ENCODE measurements around the gene PIK3R5. TPM values are rescaled to one million over a fixed set of nuclear protein-coding genes. Genes with fewer than 3 reads are reported as not detected.

Gene PIK3R5
- total RNA-seq (2021; ENCODE audit: unreplicated experiment) (2.5 TPM), Bru-seq, nascent RNA (percentile 12 among the genes with signal in this experiment), BruChase-seq, experiment 1, labeled RNA remaining after a 6-hour chase (percentile 6 among the genes with signal in this experiment), BruChase-seq, experiment 2, labeled RNA remaining after a 2-hour chase (percentile 15 among the genes with signal in this experiment)
- 0.78 and 0.99 TPM in 2 replicates for polyA plus RNA-seq (2012)
- long read RNA-seq, partial matches to known transcripts: 0 of 3 reads
- long read RNA-seq, other reads (novel, unspliced or antisense): 2 of 3 reads

- TF ChIP-seq EZH2phosphoT487 (IDR thresholded peaks at IDR 0.05; ENCODE audit: borderline replicate concordance): no peak
- no peak for TF ChIP-seq ELF1 (IDR thresholded peaks at IDR 0.05; ENCODE audit: borderline replicate concordance, low read depth)
- no peak for TF ChIP-seq SRF (IDR thresholded peaks at IDR 0.05; ENCODE audit: low read depth)
- TF ChIP-seq, protein P1, sequence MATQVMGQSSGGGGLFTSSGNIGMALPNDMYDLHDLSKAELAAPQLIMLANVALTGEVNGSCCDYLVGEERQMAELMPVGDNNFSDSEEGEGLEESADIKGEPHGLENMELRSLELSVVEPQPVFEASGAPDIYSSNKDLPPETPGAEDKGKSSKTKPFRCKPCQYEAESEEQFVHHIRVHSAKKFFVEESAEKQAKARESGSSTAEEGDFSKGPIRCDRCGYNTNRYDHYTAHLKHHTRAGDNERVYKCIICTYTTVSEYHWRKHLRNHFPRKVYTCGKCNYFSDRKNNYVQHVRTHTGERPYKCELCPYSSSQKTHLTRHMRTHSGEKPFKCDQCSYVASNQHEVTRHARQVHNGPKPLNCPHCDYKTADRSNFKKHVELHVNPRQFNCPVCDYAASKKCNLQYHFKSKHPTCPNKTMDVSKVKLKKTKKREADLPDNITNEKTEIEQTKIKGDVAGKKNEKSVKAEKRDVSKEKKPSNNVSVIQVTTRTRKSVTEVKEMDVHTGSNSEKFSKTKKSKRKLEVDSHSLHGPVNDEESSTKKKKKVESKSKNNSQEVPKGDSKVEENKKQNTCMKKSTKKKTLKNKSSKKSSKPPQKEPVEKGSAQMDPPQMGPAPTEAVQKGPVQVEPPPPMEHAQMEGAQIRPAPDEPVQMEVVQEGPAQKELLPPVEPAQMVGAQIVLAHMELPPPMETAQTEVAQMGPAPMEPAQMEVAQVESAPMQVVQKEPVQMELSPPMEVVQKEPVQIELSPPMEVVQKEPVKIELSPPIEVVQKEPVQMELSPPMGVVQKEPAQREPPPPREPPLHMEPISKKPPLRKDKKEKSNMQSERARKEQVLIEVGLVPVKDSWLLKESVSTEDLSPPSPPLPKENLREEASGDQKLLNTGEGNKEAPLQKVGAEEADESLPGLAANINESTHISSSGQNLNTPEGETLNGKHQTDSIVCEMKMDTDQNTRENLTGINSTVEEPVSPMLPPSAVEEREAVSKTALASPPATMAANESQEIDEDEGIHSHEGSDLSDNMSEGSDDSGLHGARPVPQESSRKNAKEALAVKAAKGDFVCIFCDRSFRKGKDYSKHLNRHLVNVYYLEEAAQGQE (IDR thresholded peaks at IDR 0.05; ENCODE audit: low read depth): no peak
- no peak for TF ChIP-seq YY1 (IDR thresholded peaks at IDR 0.05; ENCODE audit: extremely low read depth, insufficient replicate concordance, low read depth, low read length)
- TF ChIP-seq EGR1 (IDR thresholded peaks at IDR 0.05; ENCODE audit: low read depth): no peak
- no peak for TF ChIP-seq ZFX (IDR thresholded peaks at IDR 0.05)
- TF ChIP-seq SIN3A (IDR thresholded peaks at IDR 0.05; ENCODE audit: low read depth): no peak
- no peak for TF ChIP-seq POLR2AphosphoS5 (IDR thresholded peaks at IDR 0.05; ENCODE audit: low read depth, low read length)
- TF ChIP-seq CBX3 (IDR thresholded peaks at IDR 0.05; ENCODE audit: low read depth): no peak
- no peak for TF ChIP-seq CTCF (IDR thresholded peaks at IDR 0.05 in 2 of 3, conservative IDR thresholded peaks at IDR 0.05 in 1 of 3; ENCODE audit: borderline replicate concordance in 1 of 3, insufficient read depth in 1 of 3, low read depth in 2 of 3, low read length in 2 of 3)
- TF ChIP-seq POLR2A (IDR thresholded peaks at IDR 0.05; ENCODE audit: borderline replicate concordance, extremely low read depth, insufficient read depth, insufficient read length): no peak
- TF ChIP-seq SP1 (IDR thresholded peaks at IDR 0.05; ENCODE audit: low read depth): no peak
- TF ChIP-seq, protein P2, sequence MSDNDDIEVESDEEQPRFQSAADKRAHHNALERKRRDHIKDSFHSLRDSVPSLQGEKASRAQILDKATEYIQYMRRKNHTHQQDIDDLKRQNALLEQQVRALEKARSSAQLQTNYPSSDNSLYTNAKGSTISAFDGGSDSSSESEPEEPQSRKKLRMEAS (IDR thresholded peaks at IDR 0.05): no peak
- no peak for TF ChIP-seq RAD21 (IDR thresholded peaks at IDR 0.05; ENCODE audit: low read depth)
- no peak for TF ChIP-seq FOSL1 (IDR thresholded peaks at IDR 0.05; ENCODE audit: low read depth)
- ChIA-PET CTCF (no interaction called here), POLR2A (no interaction called here), RAD21 (ENCODE audit: low non-redundant PET in 1 of 2, low total read pairs in 2 of 2, uncharacterized antibody in 2 of 2, unreplicated experiment in 2 of 2) (no interaction called here)
- Histone ChIP-seq H3K9ac (ENCODE audit: low read length) (no peak within 1 kb of the TSS), H3K4me2 (ENCODE audit: low read length) (no peak within 1 kb of the TSS), H3K9me3 (ENCODE audit: control insufficient read depth in 1 of 2, insufficient read depth in 1 of 2, low read depth in 1 of 2, low read length in 2 of 2) (no peaks in the 10 kb centered on the region), H3K9me2 (ENCODE audit: insufficient read depth) (no peaks in the 10 kb centered on the region), H3K4me3 (replicated peaks in 1 of 2; ENCODE audit: low read depth in 1 of 2, low read length in 2 of 2) (no peak within 1 kb of the TSS), H4K20me1 (ENCODE audit: insufficient read depth) (no peaks in the 10 kb centered on the region), H2AFZ (ENCODE audit: low read depth, low read length, poor library complexity, severe bottlenecking) (no peak within 1 kb of the TSS), H3K79me2 (ENCODE audit: insufficient read depth, low read length) (no peaks in the 10 kb centered on the region), H3K27me3 (ENCODE audit: insufficient read depth, low read length) (no peaks in the 10 kb centered on the region), H3K4me1 (ENCODE audit: control insufficient read depth in 1 of 2, insufficient read depth in 2 of 2, low read length in 2 of 2) (peaks cover 0 to 3% of the 10 kb centered on the region in 2 experiments; a peak in 1 of 4 replicates), H3K36me3 (ENCODE audit: control insufficient read depth in 1 of 2, insufficient read depth in 2 of 2, low read length in 2 of 2) (no peaks in the 10 kb centered on the region), H3K27ac (ENCODE audit: low read depth, low read length) (no peak within 1 kb of the TSS)
- no TSS peak for BruUV-seq (replicated peaks)
- DNase-seq (ENCODE audit: low read depth, low spot score) (no peak), ATAC-seq (peak; percentile 85)
- intact Hi-C loops (cut with micrococcal nuclease): no loop called here
Measured at GRCh38 chr17:8965394-8966168, at the start of gene PIK3R5. PIK3R5 (minus strand) TSS chr17:8965707; CDS start chr17:8911494, 54,213 bp downstream.

Measured in HCT116 (cell line).